Loucy (cell line): ENCODE results near the gene BLOC1S2.

Experiments
- H2AFZ ChIP-seq: fragments of 200-600 bp; sonication (generic); 2 replicates; pipeline ENCODE4 v1.6.0; 2016; ENCODE audit warnings: antibody characterized with exemption, mild to moderate bottlenecking, low read length, moderate library complexity
- H3F3A ChIP-seq: fragments of 200-600 bp; 2 replicates; pipeline ENCODE4 v1.6.0; 2016; ENCODE audit warnings: antibody characterized with exemption, low read depth, mild to moderate bottlenecking
- H3K27me3 ChIP-seq: fragments of 200-600 bp; sonication (generic); 2 replicates; pipeline ENCODE4 v1.6.1; 2014; ENCODE audit warnings: low read length, mild to moderate bottlenecking; ENCODE audit not compliant: insufficient read depth, poor library complexity, severe bottlenecking
- H3K36me3 ChIP-seq: fragments of 200-600 bp; sonication (generic); 2 replicates; pipeline ENCODE4 v1.6.1; 2016; ENCODE audit warnings: low read length; ENCODE audit not compliant: insufficient read depth
- H3K4me1 ChIP-seq: fragments of 200-600 bp; sonication (generic); 2 replicates; pipeline ENCODE4 v1.5.1; 2014; ENCODE audit warnings: low read length, mild to moderate bottlenecking; ENCODE audit not compliant: insufficient read depth, poor library complexity, severe bottlenecking
- H3K4me2 ChIP-seq: fragments of 200-600 bp; sonication (generic); 2 replicates; pipeline ENCODE4 v1.6.0; 2014; ENCODE audit warnings: antibody characterized with exemption, low read length, low read depth, mild to moderate bottlenecking; ENCODE audit not compliant: poor library complexity, severe bottlenecking
- H3K4me3 ChIP-seq: fragments of 200-600 bp; sonication (generic); 2 replicates; pipeline ENCODE4 v1.5.1; 2014; ENCODE audit warnings: low read length, mild to moderate bottlenecking, mixed read lengths; ENCODE audit not compliant: poor library complexity, severe bottlenecking
- H3K79me2 ChIP-seq: fragments of 200-600 bp; sonication (generic); 2 replicates; pipeline ENCODE4 v1.6.1; 2014; ENCODE audit warnings: low read length; ENCODE audit not compliant: insufficient read depth
- H3K9ac ChIP-seq: fragments of 200-600 bp; sonication (generic); 2 replicates; pipeline ENCODE4 v1.6.0; 2014; ENCODE audit warnings: mild to moderate bottlenecking, low read depth, low read length, moderate library complexity; ENCODE audit not compliant: poor library complexity, severe bottlenecking
- H3K9me2 ChIP-seq: fragments of 200-600 bp; sonication (generic); replicated peaks from 2 replicates; pipeline ENCODE4 v1.6.1; 2016; ENCODE audit warnings: low read depth, low read length, mixed read lengths
- H3K9me3 ChIP-seq: fragments of 200-600 bp; sonication (generic); 2 replicates; pipeline ENCODE4 v1.6.1; 2014; ENCODE audit warnings: mild to moderate bottlenecking, antibody characterized with exemption, low read length, low read depth; ENCODE audit not compliant: insufficient read depth
- H4K20me1 ChIP-seq: fragments of 200-600 bp; sonication (generic); 2 replicates; pipeline ENCODE4 v1.6.0; 2014; ENCODE audit warnings: antibody characterized with exemption, low read length, mild to moderate bottlenecking; ENCODE audit not compliant: insufficient read depth, poor library complexity, severe bottlenecking
- EZH2phosphoT487 ChIP-seq: fragments of 200-600 bp; IDR thresholded peaks from 2 replicates; pipeline ENCODE4 v1.6.1; 2018; ENCODE audit warnings: antibody characterized with exemption, mild to moderate bottlenecking, moderate library complexity, borderline replicate concordance
- TF ChIP-seq, protein P1 (sequence below): fragments of 200-600 bp; sonication (generic); conservative IDR thresholded peaks from 2 replicates; pipeline ENCODE4 v1.5.1; 2014; ENCODE audit warnings: mild to moderate bottlenecking, antibody characterized with exemption, low read length

The BLOC1S2 gene

DNA sequence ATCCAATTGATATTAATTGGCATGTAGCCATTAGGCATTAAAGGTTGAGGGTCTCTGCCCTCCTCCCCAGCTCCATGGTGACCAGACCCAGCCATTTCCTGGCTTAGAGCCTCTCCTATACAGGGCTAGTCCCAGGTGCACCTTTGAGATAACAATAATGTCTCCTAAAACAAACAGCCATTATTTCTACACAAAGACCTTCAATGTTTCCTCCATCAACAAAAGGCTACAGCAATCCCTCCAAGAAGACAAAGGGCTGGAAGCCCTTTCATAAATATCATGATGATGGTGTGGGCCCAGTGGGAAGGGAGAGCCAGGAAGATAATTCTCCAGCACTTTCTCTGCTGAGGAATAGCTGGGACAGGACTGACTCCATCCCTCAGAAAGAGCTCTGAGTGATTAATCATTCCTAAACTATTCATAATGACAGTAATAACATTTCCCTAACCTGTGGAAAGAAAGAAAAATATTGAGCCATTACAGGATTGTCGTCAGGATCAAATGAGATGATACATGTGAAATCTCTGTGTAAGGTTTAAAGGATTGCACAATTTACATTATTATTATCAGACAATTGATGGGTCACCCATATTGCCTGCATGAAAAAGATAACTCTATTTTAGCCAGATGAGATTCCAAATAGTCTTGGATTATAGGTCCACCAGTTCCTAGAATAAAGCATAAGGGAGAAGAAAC is 33.4 kb upstream of the BLOC1S2 start:
- no peaks in the 10 kb centered on the region for H3K27me3 ChIP-seq
- H3K79me2 ChIP-seq: no peaks in the 10 kb centered on the region
- no peak overlapping the region for H3K4me3 ChIP-seq
- TF ChIP-seq, protein P1, sequence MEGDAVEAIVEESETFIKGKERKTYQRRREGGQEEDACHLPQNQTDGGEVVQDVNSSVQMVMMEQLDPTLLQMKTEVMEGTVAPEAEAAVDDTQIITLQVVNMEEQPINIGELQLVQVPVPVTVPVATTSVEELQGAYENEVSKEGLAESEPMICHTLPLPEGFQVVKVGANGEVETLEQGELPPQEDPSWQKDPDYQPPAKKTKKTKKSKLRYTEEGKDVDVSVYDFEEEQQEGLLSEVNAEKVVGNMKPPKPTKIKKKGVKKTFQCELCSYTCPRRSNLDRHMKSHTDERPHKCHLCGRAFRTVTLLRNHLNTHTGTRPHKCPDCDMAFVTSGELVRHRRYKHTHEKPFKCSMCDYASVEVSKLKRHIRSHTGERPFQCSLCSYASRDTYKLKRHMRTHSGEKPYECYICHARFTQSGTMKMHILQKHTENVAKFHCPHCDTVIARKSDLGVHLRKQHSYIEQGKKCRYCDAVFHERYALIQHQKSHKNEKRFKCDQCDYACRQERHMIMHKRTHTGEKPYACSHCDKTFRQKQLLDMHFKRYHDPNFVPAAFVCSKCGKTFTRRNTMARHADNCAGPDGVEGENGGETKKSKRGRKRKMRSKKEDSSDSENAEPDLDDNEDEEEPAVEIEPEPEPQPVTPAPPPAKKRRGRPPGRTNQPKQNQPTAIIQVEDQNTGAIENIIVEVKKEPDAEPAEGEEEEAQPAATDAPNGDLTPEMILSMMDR: no peak
- no peak for TF ChIP-seq EZH2phosphoT487
- no peaks in the 10 kb centered on the region for H3F3A ChIP-seq
- no peaks in the 10 kb centered on the region for H3K9me2 ChIP-seq
- H3K4me1 ChIP-seq: no peaks in the 10 kb centered on the region
- no peaks in the 10 kb centered on the region for H4K20me1 ChIP-seq
- H3K9me3 ChIP-seq: no peaks in the 10 kb centered on the region
- no peaks in the 10 kb centered on the region for H3K36me3 ChIP-seq
- H2AFZ ChIP-seq: no peak overlapping the region
- no peak overlapping the region for H3K9ac ChIP-seq
- no peak overlapping the region for H3K4me2 ChIP-seq

DNA sequence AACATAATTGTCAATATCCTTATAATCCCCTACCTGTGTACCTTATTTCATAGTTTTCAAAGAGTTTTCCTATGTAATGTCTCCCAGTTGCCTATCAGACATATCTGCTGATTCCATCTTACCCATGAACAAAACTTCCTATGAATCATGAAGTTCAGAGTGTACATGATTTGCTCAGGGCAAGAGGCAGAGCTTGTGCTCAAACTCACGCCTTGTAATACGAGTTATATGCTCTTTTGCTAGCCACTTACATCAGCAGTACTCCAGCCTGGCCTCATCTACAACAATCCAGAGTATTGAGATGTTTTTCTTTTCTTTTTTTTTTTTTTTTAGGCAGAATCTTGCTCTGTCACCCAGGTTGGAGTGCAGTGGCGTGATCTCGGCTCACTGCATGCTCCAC is 31.7 kb upstream of the BLOC1S2 start:
- Histone ChIP-seq H3K9ac (no peak overlapping the region), H3F3A (no peaks in the 10 kb centered on the region), H3K79me2 (no peaks in the 10 kb centered on the region), H3K27me3 (no peaks in the 10 kb centered on the region), H3K4me1 (no peaks in the 10 kb centered on the region), H3K9me2 (no peaks in the 10 kb centered on the region), H4K20me1 (no peaks in the 10 kb centered on the region), H3K4me3 (no peak overlapping the region), H2AFZ (no peak overlapping the region), H3K4me2 (no peak overlapping the region), H3K36me3 (no peaks in the 10 kb centered on the region), H3K9me3 (no peaks in the 10 kb centered on the region)
- no peak for TF ChIP-seq EZH2phosphoT487
- TF ChIP-seq, protein P1: no peak

DNA sequence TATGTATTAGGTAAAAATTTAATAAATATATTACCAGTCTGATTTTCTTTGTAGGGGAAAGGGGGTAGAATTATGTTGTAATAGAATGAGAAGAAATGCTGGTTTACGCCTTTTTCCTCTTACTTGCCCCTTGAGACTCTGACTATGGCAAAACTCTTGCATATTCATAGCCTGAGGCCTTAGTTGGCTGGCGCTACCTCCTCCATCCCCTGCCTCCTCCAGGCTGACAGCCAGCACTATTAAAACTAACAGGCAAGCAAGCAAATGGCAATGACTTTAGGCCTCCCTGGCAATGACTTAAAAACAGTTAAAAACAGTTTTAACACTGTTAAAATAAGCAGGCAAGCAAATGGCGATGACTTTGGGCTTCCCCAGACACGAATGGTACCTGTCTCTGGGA is 29.1 kb upstream of the BLOC1S2 start:
- TF ChIP-seq, protein P1: no peak
- TF ChIP-seq EZH2phosphoT487: no peak
- Histone ChIP-seq H3K27me3 (no peaks in the 10 kb centered on the region), H3K9ac (no peak overlapping the region), H3K4me3 (no peak overlapping the region), H4K20me1 (no peaks in the 10 kb centered on the region), H3K4me2 (no peak overlapping the region), H3K9me2 (no peaks in the 10 kb centered on the region), H2AFZ (no peak overlapping the region), H3F3A (no peaks in the 10 kb centered on the region), H3K79me2 (no peaks in the 10 kb centered on the region), H3K36me3 (no peaks in the 10 kb centered on the region), H3K4me1 (no peaks in the 10 kb centered on the region), H3K9me3 (no peaks in the 10 kb centered on the region)
